ENCODE data around the gene ISX.

ISX gene

DNA sequence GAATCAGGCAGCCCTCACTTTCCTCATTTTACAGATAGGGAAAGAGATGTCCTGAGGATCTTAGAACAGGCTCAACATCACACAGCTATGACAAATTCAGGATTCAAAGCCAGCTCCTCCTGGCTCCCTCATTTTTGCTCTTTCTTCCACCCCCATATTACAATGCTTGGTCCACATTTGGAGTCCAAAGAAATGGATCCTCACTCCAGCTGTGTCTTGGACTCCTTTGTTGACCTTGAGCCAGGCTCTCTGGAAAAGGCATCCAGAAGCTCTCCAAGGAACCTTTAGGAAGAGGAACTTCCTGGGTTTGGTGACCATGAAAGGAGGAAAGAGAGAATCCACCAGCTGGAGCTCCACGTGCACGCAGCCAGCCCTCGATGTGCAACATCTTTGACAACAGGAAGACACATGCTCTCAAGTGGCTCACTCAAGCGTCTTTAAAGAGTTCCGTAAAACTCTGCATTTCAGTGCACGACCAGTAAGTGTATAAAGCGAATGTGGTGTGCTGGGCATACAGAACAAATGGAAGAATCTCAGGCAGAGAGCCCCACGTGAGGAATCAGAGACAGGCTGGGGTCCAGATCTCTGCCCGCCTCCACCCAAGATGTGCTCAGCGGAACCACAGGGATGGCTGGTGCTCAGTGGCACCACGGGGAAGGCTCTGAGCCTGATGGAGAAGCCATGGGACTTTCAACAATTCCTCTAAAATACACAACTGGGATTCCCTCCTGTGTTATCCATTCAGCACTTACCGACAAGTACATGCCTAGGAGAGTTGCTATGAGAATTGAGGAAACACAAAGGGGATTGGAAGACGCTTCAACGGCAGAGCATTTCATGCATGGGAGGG is 48.4 kb downstream of the ISX start:
- no peak for DNase-seq

DNA sequence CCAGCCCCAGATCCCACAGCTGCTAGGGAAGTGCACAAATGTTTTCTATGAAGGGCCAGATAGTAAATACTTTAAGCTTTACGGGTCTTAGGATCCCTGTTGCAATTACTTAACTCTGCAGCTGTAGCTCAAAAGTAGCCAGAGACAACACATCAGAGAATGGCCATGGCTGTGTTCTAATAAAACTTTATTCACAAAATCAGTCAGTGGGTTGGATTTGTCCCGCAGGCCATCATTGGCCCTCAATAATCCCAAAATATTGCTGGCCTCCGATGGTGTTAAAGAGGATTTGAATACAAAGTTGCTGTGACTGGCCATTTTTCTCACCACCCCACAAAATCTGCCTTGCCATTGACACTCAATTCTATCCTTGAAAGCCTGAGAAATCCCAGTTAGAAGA is 49.6 kb downstream of the ISX start:
- no peak for DNase-seq

DNA sequence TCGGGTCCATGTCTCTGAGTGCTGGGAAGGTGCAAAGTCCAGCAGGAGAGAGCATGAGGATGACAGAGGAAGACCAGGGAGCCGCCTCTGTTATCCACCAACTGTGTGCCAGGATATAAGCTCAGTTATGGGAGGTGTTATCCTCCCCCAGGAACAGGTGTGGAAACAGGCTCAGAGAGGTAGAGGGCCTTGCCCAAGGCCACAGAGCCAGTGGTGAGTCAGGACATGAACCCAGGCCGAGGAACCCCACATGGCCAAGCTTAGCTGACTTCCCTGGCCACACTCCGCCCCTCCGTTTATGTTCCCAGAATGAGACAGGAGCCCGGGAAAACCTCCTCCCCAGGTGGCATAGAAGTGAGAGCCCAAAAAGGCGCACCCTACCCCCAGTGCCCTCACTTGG is 50.3 kb downstream of the ISX start:
- DNase-seq: no peak

DNA sequence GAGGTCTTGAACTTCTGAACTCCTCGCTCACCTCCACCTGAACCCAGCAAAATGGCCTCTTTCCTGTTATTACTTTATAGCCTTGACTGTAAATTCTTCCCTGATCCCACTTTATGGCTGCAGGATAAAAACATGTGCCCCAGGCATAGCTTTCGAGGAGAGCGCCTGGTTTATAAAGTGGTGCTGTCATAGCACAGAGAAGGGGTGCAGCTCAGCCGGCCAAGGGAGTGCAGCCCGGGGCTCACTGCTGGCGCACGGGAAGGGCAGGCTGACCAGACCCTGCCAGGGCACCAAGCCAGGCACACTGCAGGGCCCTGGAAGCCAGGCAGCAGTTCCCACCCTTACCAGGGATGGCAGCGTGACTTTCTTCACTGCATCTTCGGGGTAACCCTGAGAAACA is 50.9 kb downstream of the ISX start:
- DNase-seq: no peak

DNA sequence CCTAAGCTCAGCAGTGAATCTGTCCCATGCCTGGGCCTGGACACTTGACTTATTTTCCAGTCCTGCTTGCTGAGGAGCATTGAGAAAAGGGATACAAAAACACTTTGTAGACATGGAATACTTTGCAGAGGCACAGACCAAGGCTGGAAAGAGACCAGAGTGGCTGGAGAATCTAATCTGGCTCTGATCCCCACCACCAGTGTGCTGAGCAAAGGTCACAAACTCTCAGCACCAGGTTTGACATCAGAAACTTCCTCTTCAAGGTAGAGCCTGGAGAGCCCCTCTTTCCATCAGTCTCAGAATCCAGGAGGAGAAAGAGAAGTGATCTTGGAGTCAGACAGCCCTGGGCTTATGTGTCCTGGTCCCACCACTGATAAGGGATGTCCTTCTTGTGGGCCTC is 53.5 kb downstream of the ISX start:
- DNase-seq: no peak

DNA sequence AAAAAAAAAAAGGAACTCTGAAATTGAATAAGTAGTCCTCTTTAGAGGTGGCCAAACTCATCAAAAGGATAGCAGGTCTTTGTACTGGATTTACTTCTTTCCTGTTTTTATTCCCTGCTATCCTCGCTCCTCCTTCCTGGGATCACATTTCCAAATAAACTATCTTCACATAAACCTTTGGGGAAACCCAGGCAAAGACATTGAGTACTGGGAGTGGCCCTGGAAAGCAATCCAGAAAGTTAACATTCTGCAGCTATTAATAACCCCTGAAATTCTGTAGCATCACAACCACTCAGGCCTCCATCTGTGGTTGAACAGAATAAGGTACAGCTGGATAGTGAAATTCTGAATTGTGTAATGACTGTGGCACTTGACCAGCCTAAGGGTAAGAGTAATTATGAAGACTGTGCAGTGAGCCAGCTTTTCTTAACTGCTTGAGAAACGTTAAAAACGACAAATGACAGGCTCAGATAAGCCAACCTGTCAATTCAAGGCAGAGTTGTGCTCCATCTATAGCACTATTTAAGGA is 58.8 kb downstream of the ISX start:
- DNase-seq: no peak

DNA sequence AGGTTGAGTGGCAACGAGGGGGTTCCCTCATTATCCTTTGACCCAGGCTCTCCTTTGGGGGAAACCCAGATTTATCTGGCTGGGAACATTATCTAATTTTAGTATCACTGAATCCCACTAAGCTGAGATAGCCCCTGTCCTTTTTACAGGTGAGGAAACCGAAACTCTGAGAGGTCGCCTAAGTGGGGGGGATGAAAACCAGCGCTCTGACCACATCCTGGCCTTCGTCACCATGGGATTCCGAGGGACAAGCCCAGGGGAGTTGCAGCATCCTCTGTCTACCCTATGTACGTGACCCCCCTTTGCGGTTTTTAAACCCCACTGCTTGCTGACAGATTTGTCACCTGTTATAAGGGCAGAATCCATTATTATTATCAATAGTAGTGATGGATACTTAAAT is 61.0 kb downstream of the ISX start:
- DNase-seq: no peak

DNA sequence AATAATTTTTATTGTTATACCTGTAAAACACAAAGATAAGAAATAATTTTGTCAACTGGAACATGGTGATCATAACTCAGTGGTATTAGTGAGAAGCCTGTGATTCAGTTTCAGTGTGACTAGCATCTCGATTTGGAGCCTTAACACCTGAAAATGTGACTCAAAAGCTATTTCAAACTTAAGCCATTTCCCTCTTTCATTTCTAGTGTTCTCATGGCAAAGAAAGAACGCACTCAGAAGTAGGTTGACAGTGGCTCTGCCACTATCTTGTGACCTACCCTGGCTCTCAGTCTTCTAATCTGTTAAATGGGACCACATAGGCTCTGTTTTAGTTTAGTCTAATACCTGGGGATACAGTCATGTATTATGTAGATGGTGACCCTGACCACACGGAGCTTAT is 62.7 kb downstream of the ISX start:
- no peak for DNase-seq

DNA sequence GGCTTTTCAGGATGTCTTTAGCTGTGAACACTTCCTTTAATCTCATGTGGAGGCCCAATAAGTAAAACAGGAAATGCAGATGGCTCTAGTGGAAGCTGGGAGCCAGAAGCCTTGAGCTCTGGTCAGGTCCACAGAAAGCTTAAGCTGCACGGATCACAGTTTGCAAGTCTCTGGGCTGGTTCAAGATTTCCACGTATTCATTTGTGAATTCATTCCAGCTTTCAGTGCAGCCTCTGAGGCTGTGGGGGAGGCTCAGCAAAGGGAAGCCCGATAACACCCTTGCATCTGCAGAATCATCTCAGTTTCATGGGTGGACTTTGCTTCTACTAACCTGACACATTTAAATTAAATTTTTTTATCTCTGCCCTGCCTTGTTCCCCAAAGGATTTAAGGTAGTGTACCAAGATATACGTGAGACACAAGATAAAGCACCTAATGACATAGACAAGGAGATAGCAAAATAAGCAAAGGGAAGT is 65.6 kb downstream of the ISX start:
- no peak for DNase-seq

DNA sequence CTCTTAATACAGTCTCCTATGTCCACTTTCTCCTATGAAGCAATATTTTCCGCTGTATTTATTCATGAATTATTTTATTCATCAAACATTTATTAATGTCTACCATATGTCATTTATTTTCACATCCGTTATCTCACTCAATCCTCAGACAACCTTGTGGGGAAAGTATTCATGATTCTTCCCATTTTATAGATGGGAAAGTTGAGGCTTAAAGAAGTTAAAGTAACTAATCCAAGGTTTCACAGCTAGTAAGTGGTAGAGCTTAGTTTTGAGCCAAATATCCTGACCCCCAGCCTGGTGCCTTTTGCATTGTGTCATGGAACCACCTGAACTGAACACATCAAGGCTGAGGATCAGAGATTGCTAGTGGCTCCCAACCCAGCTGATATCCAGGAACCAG is 66.6 kb downstream of the ISX start:
- DNase-seq: no peak

DNA sequence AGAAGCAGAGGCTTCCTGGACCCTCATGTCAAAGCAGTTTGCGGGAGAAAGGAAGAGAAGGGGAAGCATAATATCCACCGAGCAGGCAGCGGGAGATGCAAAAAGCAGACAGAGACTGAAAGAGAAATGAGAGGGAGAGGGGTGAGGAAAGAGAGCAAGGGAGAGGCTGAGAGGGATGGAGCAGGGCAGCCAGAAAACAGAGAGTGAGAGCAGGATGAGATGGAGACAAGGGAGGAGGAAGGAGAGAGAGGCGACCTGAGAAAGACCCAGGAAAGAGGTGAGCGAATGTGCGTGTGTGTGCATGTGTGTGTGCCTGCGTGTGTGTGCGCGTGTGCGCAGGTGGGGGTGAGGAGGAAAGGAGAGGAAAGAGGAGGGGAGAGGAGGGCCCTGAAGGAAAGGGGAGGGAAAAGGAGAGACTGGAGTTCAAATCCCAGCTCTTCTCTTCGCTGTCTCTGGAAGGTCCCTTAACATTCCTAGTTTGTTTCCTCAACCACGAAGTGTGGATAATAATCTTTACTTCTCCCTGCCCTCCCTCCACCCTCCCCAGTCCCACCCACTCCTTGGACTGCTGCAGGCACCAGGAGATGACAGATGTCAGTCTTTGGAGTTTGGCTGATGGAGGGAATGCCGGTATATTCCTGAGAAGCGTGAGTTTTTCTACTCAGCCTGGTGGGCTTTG is 67.9 kb downstream of the ISX start:
- DNase-seq: no peak

DNA sequence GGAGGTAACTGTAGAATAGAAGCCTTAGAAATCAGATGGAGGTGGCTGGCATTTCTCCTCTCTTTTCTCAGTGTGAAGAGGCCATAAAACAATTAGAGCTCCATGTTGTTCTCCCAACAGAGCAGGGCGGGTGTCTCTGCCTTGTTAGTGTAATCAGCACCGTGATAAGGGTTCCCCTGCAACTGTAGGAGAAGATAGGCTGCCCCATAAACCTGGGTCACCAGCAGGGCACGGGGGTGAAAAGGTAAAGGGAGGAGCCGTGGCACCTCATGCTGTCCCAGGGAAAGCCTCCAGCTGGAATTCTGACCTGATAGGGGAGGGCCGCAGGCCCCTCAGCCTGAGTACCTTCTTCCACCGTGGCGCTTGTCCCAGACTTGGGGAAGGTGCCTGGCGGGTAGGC is 68.7 kb downstream of the ISX start:
- no peak for DNase-seq

DNA sequence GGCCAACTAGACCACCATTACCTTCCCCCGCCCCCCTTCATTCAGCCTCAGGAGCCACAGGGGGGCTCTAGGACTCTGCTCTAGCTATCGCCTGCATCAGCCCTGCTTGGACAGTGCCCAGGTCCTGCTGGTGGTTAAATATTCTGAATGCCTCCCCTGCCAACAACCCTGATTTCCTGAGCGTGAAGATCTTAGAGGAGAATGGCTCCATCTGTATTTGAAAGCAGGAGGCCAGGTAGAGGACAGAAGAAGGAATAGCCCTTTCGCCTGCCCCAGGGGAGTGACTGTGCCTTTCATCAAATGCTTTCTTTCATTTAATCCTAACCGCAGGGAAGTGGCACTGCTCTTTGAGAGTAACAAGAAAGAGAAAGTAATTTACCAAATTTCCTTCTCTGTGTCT is 69.2 kb downstream of the ISX start:
- DNase-seq: no peak

All from COR-L47 (cell line).